Activated T-cell treated with anti-CD3 and anti-CD28 coated beads for 48 hours (primary cell): ENCODE data around the gene MUC22.
A peak's percentile ranks its signal among the peaks of the same experiment; 100 is the strongest.
"Not testable (repeated sequence)": the region's sequence is repeated elsewhere in the genome, so short reads cannot be mapped to it uniquely, and the experiment has no call there.

Source experiments
- DNase-seq: peaks from one replicate; pipeline ENCODE4 v3.0.0-alpha.2; 2020; ENCODE audit warnings: low read depth

Gene MUC22

DNA sequence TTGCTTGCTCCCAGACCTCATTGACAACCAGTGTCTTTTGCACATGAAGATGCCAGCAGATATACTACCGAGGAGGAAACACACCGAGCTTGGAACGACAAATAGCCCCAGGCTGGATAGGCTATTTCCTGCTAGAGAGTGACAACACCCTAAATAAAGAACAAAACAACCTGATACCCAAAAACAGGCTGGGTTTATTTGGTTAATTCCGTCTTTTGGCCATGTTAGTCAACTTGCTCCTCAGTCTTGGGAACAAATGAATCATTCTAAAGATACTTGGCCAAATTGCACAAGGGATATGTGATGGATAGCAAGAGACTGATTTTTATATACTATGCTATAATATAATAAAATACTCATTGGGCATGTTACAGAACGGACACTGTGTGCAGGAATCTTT is 11.5 kb upstream of the MUC22 start:
- no peak for DNase-seq

DNA sequence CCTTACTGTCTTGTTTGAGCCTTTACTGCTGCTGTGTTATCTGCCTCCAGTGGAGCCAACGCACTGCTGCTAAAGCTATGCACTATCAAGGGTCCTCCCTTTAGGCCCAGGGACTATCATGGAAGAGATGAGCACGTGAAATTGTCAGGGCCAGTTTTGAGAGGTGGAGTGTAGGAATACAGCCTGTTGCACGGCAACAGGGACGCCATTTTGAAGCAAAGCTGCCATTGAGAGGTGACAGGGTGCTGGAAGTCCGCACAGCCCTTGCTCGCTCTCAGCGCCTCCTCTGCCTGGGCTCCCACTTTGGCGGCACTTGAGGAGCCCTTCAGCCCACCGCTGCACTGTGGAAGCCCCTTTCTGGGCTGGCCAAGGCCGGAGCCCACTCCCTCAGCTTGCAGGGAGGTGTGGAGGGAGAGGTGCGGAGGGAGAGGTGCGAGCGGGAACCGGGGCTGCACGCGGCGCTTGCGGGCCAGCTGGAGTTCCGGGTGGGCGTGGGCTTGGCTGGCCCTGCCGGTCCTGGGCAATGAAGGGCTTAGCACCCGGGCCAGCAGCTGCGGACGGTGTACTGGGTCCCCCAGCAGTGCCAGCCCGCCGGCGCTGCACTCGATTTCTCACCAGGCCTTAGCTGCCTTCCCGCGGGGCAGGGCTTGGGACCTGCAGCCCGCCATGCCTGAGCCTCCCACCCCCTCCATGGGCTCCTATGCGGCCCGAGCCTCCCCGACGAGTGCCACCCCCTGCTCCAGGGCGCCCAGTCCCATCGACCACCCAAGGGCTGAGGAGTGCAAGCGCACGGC is 10.0 kb upstream of the MUC22 start:
- DNase-seq: not testable (repeated sequence)

DNA sequence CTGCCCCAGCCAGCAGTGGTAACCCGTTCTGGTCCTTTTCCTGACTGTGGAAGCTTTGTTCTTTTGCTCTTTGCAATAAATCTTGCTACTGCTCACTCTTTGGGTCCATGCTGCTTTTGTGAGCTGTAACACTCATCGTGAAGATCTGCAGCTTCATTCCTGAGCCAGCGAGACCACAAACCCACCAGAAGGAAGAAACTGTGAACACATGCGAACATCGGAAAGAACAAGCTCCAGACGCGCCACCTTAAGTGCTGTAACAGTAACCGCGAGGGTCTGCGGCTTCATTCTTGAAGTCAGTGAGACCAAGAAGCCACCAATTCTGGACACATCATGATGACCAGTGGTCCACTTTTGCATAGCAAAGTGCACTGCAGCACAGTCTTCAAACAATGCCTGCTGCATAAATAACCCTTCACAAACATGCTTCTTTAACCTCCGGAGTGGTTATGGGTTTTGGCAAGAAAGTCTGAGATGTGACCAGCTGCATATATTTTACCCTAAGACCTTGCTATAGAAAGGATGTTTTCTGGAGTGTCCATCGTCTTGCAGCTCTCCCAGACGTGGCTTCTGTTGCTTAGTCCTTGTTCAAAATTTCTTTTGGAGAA is 8.9 kb upstream of the MUC22 start:
- DNase-seq: no peak

DNA sequence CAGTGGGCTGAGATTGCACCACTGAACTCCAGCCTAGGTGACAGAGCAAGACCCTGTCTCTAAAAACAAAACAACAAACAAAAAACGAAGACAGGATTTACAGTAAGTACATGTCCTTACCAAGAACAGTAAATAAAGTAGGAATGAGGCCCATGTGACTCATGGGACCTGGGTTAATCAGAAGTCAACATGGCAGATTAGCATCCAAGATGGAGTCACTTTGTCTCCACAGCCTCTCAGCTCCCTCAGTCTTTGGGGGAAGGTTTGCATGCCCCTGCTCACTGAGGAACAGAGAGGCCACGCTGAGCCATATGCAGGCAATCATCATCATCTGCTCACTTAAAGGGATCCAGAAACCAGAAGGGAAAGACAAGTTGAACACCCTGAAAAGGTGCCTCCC is 7.8 kb upstream of the MUC22 start:
- no peak for DNase-seq

DNA sequence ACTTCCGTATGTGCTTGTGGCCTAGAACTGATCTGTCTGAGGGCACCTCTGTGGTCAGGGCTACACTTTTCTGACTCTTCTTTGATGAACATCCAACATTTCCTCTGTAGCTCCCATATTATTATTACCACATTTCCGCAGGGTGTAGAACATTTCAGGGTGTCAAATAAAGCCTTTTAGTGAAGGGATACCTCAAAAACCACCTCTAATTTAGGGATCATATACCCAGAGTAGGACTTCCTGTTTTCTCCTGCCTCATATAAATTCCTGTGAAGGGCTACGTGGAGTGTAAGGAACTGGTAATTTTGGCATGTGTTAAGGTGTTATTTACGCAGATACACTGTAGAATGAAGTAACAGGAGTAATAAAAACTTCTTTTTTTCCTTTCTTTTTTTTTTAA is 5.5 kb upstream of the MUC22 start:
- no peak for DNase-seq

DNA sequence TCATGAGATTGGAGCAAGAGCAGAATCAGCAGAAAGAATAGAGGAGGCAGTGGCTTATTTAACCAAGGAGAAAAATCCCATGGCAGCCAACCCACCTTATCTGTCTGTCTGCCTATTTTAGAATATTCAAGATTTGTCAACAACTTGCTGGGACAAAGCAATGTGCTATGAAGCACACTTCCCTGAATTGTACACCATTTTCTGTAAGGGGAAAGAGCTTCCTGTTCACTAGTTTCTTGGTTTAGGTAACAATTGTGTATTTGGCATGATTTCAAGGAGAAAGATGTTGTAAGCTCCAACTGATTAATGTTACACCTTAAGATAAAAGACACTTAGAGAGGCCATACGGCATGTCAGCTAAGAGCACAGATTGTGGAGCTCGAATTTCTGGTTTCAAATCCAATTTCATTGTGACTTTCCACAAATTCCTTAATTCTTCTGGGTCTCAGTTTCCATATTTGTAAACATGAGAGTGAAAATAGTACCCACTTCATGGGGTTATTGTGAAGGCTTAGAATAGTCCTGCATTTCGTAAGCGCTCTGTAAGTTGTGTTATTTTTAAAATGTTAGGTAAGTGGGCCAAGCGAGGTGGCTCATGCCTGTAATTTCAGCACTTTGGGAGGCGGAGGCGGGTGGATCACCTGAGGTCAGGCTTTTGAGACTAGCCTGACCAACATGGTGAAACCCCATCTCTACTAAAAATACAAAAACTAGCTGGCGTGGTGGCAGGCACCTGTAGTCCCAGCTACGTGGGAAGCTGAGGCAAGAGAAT is 4.8 kb upstream of the MUC22 start:
- no peak for DNase-seq

DNA sequence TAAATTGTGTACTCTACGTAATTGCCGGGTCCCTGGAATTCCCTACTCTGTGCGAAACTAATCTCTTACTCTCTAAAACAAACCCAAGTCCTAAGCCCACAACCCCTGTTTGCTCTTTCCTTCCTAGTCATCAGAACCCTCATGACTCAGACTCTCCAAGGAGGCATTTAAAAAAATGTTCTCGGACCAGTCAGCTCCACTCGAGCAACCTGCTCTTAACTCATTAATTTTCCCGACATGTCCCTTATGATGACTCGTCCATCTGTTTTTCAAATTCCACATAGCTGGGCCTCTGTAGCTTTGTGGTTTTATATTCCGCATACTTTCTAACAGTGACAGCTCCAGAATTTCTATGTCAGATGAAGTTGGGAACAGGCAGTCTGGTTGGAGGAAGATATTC is 2.6 kb upstream of the MUC22 start:
- no peak for DNase-seq

DNA sequence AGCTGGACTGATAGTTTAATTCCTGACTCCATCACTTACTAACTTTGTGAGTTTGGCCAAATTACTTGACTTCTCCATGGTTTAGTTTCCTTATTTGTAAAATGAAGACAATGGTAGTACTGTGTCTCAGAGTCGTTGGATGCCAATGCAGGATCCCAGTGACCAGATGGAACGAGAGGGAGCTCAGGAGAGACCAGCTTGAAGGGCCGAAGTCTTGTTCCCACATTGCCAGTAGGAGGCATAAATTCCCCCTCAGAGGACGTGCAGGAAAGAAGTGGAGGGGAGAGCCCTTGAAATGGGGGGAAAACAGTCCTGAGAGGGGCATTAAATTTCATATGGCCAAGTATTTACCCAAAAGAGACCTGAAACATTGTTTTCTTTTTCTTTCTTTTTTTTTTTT is 2.1 kb upstream of the MUC22 start:
- no peak for DNase-seq

DNA sequence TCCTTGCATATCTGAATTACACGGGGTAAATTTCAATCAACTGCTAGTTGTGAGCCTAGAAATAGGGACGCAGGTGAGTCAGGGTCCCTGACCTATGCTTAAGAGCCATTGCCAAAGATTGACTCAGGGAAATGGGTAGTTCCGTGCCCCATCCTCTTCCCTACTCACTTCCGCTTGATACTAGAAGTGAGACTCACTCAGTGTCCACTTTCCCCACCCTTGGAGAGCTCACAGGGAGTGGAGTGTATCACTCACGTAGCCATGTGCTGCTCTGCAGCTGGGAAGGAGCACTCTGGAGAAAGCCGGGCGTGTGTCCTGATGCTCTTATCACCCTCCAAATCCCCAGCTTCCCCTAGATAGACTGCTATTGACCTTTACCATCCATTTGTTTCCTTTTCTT is 543 bp upstream of the MUC22 start:
- no peak for DNase-seq

DNA sequence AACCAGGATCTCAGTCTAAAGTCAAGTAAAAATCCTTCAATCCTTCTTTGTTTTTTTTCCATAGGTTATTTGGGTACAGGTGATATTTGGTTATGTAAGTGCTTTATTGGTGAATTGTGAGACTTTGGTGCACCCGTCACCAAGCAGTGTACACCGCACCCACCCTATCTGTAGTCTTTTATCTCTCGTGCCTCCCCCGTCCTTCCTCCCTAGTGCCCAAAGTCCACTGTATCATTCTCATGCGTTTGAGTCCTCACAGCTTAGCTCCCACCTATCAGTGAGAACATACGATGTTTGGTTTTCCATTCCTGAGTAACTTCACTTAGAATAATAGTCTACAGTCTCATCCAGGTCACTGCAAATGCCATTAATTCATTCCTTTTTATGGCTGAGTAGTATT is 879 bp downstream of the MUC22 start:
- no peak for DNase-seq

DNA sequence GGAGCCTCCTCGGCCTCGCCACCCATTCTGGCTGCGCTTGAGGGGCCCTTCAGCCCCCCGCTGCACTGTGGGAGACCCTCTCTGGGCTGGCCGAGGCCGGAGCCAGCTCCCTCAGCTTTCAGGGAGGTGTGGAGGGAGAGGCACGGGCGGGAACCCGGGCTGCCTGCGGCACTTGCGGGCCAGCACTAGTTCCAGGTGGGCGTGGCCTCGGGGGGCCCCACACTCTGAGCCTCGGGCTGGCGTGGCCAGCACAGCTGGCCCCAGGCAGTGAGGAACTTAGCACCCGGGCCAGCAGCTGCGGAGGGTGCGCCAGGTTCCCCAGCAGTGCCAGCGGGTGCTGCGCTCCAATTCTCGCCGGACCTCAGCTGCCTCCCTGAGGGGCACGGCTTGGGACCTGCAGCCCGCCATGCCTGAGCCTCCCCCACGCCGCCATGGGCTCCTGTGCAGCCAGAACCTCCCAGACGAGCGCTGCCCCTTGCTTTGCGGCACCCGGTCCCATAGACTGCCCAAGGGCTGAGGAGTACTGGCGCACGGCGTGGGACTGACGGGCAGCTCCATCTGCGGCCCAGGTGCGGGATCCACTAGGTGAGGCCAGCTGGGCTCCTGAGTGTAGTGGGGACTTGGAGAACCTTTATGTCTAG is 6.5 kb downstream of the MUC22 start:
- no peak for DNase-seq

DNA sequence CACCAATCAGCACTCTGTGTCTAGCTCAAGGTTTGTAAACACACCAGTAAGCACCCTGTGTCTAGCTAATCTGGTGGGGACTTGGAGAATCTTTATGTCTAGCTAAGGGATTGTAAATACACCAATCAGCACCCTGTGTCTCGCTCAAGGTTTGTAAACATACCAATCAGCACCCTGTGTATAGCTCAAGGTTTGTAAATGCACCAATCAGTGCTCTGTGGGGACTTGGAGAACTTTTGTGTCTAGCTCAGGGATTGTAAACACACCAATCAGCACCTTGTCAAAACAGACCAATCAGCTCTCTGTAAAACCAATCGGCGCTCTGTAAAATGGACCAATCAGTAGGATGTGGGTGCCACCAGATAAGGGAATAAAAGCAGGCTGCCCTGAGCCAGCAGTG is 7.2 kb downstream of the MUC22 start:
- not testable (repeated sequence) for DNase-seq

DNA sequence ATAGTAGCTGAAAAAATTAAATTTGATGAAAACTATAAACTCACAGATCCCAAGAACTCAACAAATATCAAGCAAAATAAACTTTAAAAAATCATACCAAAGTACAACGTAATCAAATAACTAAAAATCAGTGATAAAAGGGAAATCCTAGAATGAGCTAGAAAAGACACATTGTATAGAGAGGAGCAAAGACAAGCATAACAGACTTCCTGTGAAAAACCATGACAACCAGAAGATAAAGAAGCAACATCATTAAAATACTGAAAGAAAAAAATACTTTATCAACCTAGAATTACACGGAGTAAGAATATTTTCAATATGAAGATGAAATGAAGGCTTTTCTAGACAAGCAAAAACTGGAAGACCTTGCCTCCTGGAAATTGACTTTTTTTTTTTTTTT is 9.8 kb downstream of the MUC22 start:
- DNase-seq: no peak

DNA sequence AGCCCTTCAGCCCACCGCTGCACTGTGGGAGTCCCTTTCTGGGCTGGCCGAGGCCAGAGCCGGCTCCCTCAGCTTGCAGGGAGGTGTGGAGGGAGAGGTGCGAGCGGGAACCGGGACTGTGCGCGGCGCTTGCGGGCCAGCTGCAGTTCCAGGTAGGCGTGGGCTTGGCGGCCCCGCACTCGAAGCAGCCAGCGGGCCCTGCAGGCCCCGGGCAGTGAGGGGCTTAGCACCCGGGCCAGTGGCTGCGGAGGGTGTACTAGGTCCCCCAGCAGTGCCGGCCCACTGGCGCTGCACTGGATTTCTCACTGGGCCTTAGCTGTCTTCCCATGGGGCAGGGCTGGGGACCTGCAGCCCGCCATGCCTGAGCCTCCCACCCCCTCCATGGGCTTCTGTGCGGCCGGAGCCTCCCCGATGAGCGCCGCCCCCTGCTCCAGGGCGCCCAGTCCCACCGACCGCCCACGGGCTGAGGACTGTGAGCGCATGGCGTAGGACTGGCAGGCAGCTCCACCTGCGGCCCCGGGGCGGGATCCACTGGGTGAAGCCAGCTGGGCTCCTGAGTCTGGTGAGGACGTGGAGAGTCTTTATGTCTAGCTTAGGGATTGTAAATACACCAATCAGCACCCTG is 10.5 kb downstream of the MUC22 start:
- not testable (repeated sequence) for DNase-seq

DNA sequence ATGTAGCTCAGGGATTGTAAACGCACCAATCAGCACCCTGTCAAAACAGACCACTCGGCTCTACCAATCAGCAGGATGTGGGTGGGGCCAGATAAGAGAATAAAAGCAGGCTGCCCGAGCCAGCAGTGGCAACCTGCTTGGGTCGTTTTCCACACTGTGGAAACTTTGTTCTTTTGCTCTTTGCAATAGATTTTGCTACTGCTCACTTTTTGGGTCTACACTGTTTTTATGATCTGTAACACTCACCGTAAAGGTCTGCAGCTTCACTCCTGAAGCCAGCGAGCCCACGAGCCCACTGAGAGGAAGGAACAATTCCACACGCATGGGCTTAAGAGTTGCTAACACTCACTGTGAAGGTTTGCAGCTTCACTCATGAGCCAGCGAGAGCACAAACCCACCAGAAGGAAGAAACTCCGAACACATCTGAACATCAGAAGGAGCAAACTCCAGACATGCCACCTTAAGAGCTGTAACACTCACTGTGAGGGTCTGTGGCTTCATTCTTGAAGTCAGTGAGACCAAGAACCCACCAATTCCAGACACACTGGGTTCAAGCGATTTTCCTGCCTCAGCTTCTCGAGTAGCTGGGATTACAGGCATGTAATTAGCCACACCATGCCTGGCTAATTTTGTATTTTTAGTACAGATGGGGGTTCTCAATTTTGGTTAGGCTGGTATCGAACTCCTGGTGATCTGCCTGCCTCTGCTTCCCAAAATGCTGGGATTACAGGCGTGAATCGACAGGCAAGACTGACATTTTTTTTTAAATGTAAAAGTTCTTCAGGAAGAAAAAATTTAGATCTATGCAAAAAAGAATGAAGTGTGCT is 11.6 kb downstream of the MUC22 start:
- DNase-seq: not testable (repeated sequence)

DNA sequence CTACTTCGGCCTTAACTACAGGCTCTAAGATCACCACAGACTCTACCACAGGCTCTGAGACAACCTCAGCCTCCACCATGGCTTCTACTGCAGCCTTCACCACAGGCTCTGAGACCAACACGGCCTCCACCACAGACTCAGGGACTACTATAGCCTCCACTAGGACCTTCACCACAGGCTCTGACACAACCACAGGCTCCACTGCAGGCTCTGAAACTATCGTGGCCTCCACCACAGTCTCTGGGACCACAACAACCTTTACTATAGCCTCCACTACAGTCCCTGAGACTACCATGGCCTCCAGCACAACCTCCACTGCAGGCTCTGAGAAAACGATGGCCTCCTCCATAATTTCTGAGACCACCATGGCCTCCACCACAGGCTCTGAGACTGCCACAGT is 15.3 kb downstream of the MUC22 start:
- no peak for DNase-seq

DNA sequence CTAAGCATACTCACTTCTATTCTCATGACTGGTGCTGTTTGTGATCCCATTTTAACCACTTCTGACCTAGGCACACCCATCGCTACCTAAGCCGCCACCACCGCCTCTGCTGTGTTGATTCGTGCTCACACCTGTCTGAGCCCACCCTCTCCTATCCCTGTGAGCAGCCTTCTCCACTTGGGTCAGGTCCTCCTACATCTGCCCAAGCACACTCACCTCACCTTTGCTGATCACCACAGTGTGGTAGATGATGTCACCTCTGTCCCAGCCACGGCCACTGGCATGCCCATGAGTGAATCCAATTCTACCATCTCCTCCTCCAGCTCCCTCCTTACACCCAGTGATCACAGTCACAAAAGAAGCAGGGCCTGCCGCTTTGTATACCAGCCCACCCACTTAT is 20.8 kb downstream of the MUC22 start:
- DNase-seq: peak; percentile 13

DNA sequence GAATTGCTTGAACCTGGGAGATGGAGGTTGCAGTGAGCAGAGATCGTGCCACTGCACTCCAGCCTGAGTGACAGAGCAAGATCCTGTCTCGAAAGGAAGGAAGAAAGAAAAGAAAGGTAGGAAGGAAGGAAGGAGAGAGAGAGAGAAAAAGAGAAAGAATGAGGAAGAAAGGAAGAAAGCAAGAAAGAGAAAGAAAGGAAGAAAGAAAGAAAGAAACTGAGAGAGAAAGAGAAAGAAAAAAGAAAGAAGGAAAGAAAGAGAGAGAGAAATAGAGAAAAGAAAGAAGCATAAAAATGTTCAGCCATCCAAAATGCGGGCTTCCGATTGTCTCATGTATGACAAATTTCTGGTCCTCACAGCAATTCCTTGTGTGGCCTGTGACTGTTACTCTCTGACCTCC is 22.8 kb downstream of the MUC22 start:
- no peak for DNase-seq

DNA sequence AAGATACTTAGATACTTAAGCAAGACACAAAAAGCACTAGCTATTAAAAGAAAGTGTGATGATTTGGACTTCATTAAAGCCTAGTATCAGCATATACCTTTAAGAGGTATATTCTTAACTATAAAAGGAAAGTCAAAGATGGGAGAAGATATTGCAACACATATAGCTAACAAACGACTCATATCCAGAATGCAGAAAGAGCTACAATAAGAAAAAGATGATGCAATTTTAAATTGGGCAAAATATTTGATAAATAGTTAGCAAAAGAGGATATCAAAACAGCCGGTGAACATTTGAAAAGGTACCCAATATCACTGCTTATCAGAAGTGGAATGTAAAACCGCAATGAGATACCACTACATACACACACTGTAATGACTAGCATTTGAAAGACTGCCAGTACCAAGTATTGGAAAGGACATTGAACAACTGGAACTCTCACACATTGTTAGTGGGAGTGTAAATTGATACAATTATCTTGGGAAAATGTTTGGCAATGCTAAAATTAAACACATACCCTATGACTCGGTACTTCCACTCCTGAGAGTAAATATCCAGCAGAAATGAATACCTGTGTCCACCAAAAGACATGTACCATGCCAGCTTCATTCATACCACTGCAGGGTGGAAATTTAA is 25.7 kb downstream of the MUC22 start:
- DNase-seq: no peak

DNA sequence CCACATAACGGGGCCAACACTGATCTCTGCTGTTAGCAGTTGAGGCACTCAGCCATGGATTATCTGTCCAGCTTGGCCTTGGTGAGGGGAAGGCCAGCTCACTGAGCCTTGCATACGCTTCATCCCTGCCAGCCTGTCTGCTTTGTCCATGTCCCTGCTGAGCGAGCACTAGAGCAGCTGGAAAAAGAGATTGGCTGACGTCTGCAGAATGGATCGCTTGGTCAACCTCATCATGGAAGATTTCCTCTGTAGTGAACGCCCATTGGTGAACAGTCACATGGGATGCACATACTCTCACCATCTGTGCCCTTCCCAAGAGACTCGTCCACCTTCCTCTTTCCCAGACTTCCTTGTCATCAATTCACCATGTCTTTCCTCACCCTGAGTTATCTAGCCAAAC is 26.9 kb downstream of the MUC22 start:
- no peak for DNase-seq

DNA sequence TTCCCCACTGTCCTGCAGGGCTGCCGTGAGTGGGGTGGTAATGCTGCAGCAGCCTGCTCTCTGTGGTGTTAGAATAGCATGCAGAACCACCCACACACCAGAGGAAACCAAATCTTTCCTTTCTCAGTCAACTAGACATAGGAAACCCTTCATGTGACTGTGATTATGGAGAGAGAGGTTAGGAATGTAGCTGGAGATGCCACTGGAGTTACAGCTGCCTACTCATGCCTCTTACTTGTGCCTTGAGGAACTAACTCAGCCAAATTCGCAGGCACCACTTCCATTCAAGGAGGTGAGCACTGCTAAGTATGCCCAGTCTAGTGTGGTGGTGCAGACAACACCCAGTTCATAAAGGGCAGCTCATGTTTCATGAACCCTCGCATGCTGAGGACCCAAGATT is 27.4 kb downstream of the MUC22 start:
- DNase-seq: no peak
